Osteocyte (in vitro differentiated cells): ENCODE results near the gene EPB41L2. TPM values are rescaled to one million over a fixed set of nuclear protein-coding genes. Genes with fewer than 3 reads are reported as not detected.
"Not testable (repeated sequence)": the region's sequence is repeated elsewhere in the genome, so short reads cannot be mapped to it uniquely, and the experiment has no call there.

Source experiments
- DNase-seq: peaks from one replicate; pipeline ENCODE4 v3.0.0; 2021; ENCODE audit warnings: mixed read lengths; ENCODE audit not compliant: unreplicated experiment; ENCODE audit errors: extremely low spot score
- H3K27ac Mint-ChIP-seq: one replicate; pipeline ENCODE4 v1.8.0; 2021; ENCODE audit warnings: mild to moderate bottlenecking, mixed read lengths; ENCODE audit not compliant: unreplicated experiment
- H3K27me3 Mint-ChIP-seq: one replicate; pipeline ENCODE4 v1.8.0; 2021; ENCODE audit warnings: mixed read lengths; ENCODE audit not compliant: unreplicated experiment
- H3K36me3 Mint-ChIP-seq: one replicate; pipeline ENCODE4 v1.8.0; 2021; ENCODE audit warnings: mixed read lengths; ENCODE audit not compliant: unreplicated experiment
- H3K4me1 Mint-ChIP-seq: one replicate; pipeline ENCODE4 v1.8.0; 2021; ENCODE audit warnings: mixed read lengths; ENCODE audit not compliant: unreplicated experiment
- H3K4me3 Mint-ChIP-seq: one replicate; pipeline ENCODE4 v1.8.0; 2021; ENCODE audit warnings: mild to moderate bottlenecking, moderate library complexity, mixed read lengths; ENCODE audit not compliant: unreplicated experiment
- H3K9me3 Mint-ChIP-seq: one replicate; pipeline ENCODE4 v1.8.0; 2021; ENCODE audit warnings: mixed read lengths; ENCODE audit not compliant: unreplicated experiment
- CTCF ChIP-seq: fragments of 200-600 bp; sonication (generic); IDR thresholded peaks from 2 replicates; pipeline ENCODE4 v1.5.0; 2021; ENCODE audit warnings: antibody characterized with exemption, mild to moderate bottlenecking, moderate library complexity
- total RNA-seq: library from RNA; stranded (reverse); gene quantifications from 2 replicates; pipeline ENCODE4 v1.2.1, GENCODE V29; 2021

Gene EPB41L2
- total RNA-seq, 1 donor from 2014 or later = 65.3 TPM

GRCh38 chr6:130947464-130947863 lies 115.6 kb downstream of the EPB41L2 start:
- Mint-ChIP-seq H3K27ac (no peak overlapping the region), H3K4me1 (peaks cover 37% of the 10 kb centered on the region), H3K36me3 (peaks cover 3% of the 10 kb centered on the region), H3K4me3 (no peak overlapping the region), H3K27me3 (no peaks in the 10 kb centered on the region), H3K9me3 (no peaks in the 10 kb centered on the region)
- TF ChIP-seq CTCF = no peak
- no peak for DNase-seq

- peak overlapping the region; percentile 69 for H3K27ac Mint-ChIP-seq
- no peaks in the 10 kb centered on the region for H3K9me3 Mint-ChIP-seq
- peak overlapping the region; percentile 50 for H3K4me3 Mint-ChIP-seq
- peaks cover 3% of the 10 kb centered on the region for H3K36me3 Mint-ChIP-seq
- no peak for DNase-seq
- no peak for TF ChIP-seq CTCF
- no peaks in the 10 kb centered on the region for H3K27me3 Mint-ChIP-seq
- peaks cover 37% of the 10 kb centered on the region for H3K4me1 Mint-ChIP-seq
Observed at GRCh38 chr6:130946076-130946475, 117.0 kb downstream of the EPB41L2 start.

- H3K4me3 Mint-ChIP-seq = peak overlapping the region; percentile 50
Observed at GRCh38 chr6:130945401-130945919, 117.6 kb downstream of the EPB41L2 start.

GRCh38 chr6:130944486-130944885 lies 118.6 kb downstream of the EPB41L2 start:
- no peak overlapping the region for H3K4me3 Mint-ChIP-seq
- DNase-seq = no peak
- no peaks in the 10 kb centered on the region for H3K27me3 Mint-ChIP-seq
- no peak for TF ChIP-seq CTCF
- H3K36me3 Mint-ChIP-seq = no peaks in the 10 kb centered on the region
- peak overlapping the region; percentile 3 for H3K27ac Mint-ChIP-seq
- H3K9me3 Mint-ChIP-seq = no peaks in the 10 kb centered on the region
- peaks cover 37% of the 10 kb centered on the region for H3K4me1 Mint-ChIP-seq

More at GRCh38 chr6:130945401-130945919, 117.6 kb downstream of the EPB41L2 start:
- no peak for TF ChIP-seq CTCF
- DNase-seq = no peak
- Mint-ChIP-seq H3K36me3 (peaks cover 2% of the 10 kb centered on the region), H3K27me3 (no peaks in the 10 kb centered on the region), H3K27ac (peak overlapping the region; percentile 69), H3K4me1 (peaks cover 37% of the 10 kb centered on the region), H3K9me3 (no peaks in the 10 kb centered on the region)

- Mint-ChIP-seq H3K36me3 (no peaks in the 10 kb centered on the region), H3K4me3 (no peak overlapping the region), H3K4me1 (peaks cover 39% of the 10 kb centered on the region), H3K27me3 (no peaks in the 10 kb centered on the region), H3K27ac (no peak overlapping the region), H3K9me3 (no peaks in the 10 kb centered on the region)
- no peak for TF ChIP-seq CTCF
- DNase-seq = no peak
Observed at GRCh38 chr6:130943738-130944137, 119.3 kb downstream of the EPB41L2 start.

- not testable (repeated sequence) for DNase-seq, H3K36me3 Mint-ChIP-seq, H3K27ac Mint-ChIP-seq, H3K9me3 Mint-ChIP-seq, H3K27me3 Mint-ChIP-seq, H3K4me3 Mint-ChIP-seq
- peaks cover 49% of the 10 kb centered on the region for H3K4me1 Mint-ChIP-seq
Observed at GRCh38 chr6:130942752-130943151, 120.3 kb downstream of the EPB41L2 start.
